GM10847 (cell line): ENCODE measurements around the gene DGLUCY.

Experiments
- POLR2A ChIP-seq: IDR thresholded peaks from 2 replicates; pipeline ENCODE4 v1.6.1; 2011; ENCODE audit not compliant: insufficient read length; ENCODE audit errors: extremely low read depth

Gene DGLUCY

GRCh38 chr14:91270619-91271018 lies 156.7 kb downstream of the DGLUCY start:
- no peak for TF ChIP-seq POLR2A

- no peak for TF ChIP-seq POLR2A
Measured at GRCh38 chr14:91271639-91272038, 157.8 kb downstream of the DGLUCY start.

GRCh38 chr14:91272341-91273272 lies 158.7 kb downstream of the DGLUCY start:
- no peak for TF ChIP-seq POLR2A

GRCh38 chr14:91273273-91273884 lies 159.5 kb downstream of the DGLUCY start:
- TF ChIP-seq POLR2A: no peak

- TF ChIP-seq POLR2A: no peak
Measured at GRCh38 chr14:91273885-91274273, 160.0 kb downstream of the DGLUCY start.

- no peak for TF ChIP-seq POLR2A
Measured at GRCh38 chr14:91274796-91275195, 160.9 kb downstream of the DGLUCY start.
